GM19240 (cell line): ENCODE results near the gene SEC14L1.
A peak's percentile ranks its signal among the peaks of the same experiment; 100 is the strongest.
"Not testable (repeated sequence)": the region's sequence is repeated elsewhere in the genome, so short reads cannot be mapped to it uniquely, and the experiment has no call there.

Source experiments
- DNase-seq: peaks from one replicate; pipeline ENCODE4 v3.0.0; 2011; ENCODE audit warnings: low spot score; ENCODE audit not compliant: insufficient read length

The SEC14L1 gene

GRCh38 chr17:77140166-77140877 lies 447 bp upstream of the SEC14L1 start:
- DNase-seq, result peak; percentile 80

- no peak for DNase-seq
Measured at GRCh38 chr17:77141846-77142449, 1.2 kb downstream of the SEC14L1 start.

- DNase-seq, result no peak
Measured at GRCh38 chr17:77142689-77143088, 1.9 kb downstream of the SEC14L1 start.

GRCh38 chr17:77143306-77143705 lies 2.5 kb downstream of the SEC14L1 start:
- no peak for DNase-seq

- no peak for DNase-seq
Measured at GRCh38 chr17:77144227-77144626, 3.5 kb downstream of the SEC14L1 start.

- DNase-seq, result no peak
Measured at GRCh38 chr17:77145224-77145611, 4.4 kb downstream of the SEC14L1 start.

- no peak for DNase-seq
Measured at GRCh38 chr17:77145612-77146245, 5.0 kb downstream of the SEC14L1 start.

GRCh38 chr17:77146246-77146632 lies 5.5 kb downstream of the SEC14L1 start:
- DNase-seq, result no peak

GRCh38 chr17:77146882-77147281 lies 6.1 kb downstream of the SEC14L1 start:
- DNase-seq, result no peak

- no peak for DNase-seq
Measured at GRCh38 chr17:77147357-77147801, 6.6 kb downstream of the SEC14L1 start.

GRCh38 chr17:77148077-77148939 lies 7.5 kb downstream of the SEC14L1 start:
- no peak for DNase-seq

- no peak for DNase-seq
Measured at GRCh38 chr17:77148940-77149510, 8.3 kb downstream of the SEC14L1 start.

- no peak for DNase-seq
Measured at GRCh38 chr17:77150196-77150595, 9.4 kb downstream of the SEC14L1 start.

GRCh38 chr17:77151186-77151585 lies 10.4 kb downstream of the SEC14L1 start:
- DNase-seq, result no peak

GRCh38 chr17:77152056-77152455 lies 11.3 kb downstream of the SEC14L1 start:
- DNase-seq, result not testable (repeated sequence)

GRCh38 chr17:77153472-77153871 lies 12.7 kb downstream of the SEC14L1 start:
- no peak for DNase-seq

GRCh38 chr17:77153999-77154586 lies 13.3 kb downstream of the SEC14L1 start:
- no peak for DNase-seq

GRCh38 chr17:77155125-77155524 lies 14.4 kb downstream of the SEC14L1 start:
- DNase-seq, result no peak

- DNase-seq, result not testable (repeated sequence)
Measured at GRCh38 chr17:77157766-77158165, 17.0 kb downstream of the SEC14L1 start.

- DNase-seq, result no peak
Measured at GRCh38 chr17:77160091-77160874, 19.5 kb downstream of the SEC14L1 start.
